Small intestine (tissue), 7 donors: Measurements from ENCODE around the gene HOATZ. TPM values are rescaled to one million over a fixed set of nuclear protein-coding genes. Genes with fewer than 3 reads are reported as not detected.

Source experiments
- DNase-seq, 2 donors: peaks; one replicate each; pipeline versions ENCODE4 v3.0.0 to v3.0.0-alpha.2; 2013
- FAIRE-seq: peaks from 2 replicates; lab custom pipeline; 2012; peaks lifted over from hg19 to GRCh38; lab: Jason Lieb, UNC
- H3K27ac ChIP-seq, 3 donors: one replicate each; pipeline ENCODE4 v1.5.1; 2013; ENCODE audit warnings: low read length in 2 of 3, mild to moderate bottlenecking in 2 of 3, control low read depth in 1 of 3, inconsistent platforms in 1 of 3, low read depth in 1 of 3, moderate library complexity in 1 of 3
- H3K27me3 ChIP-seq, 3 donors: one replicate each; pipeline ENCODE4 v1.6.1; 2013; ENCODE audit warnings: low read length in 3 of 3, inconsistent platforms in 1 of 3; ENCODE audit not compliant: control insufficient read depth in 3 of 3, insufficient read depth in 3 of 3
- H3K36me3 ChIP-seq, 3 donors: one replicate each; pipeline ENCODE4 v1.6.1; 2013; ENCODE audit warnings: low read length in 3 of 3, inconsistent platforms in 1 of 3, low read depth in 1 of 3, mild to moderate bottlenecking in 1 of 3, moderate library complexity in 1 of 3; ENCODE audit not compliant: control insufficient read depth in 3 of 3, insufficient read depth in 2 of 3
- H3K4me1 ChIP-seq, 3 donors: one replicate each; pipeline ENCODE4 v1.6.1; 2013; ENCODE audit warnings: low read length in 2 of 3, inconsistent platforms in 1 of 3, low read depth in 1 of 3, mild to moderate bottlenecking in 1 of 3, moderate library complexity in 1 of 3; ENCODE audit not compliant: control insufficient read depth in 3 of 3, insufficient read depth in 2 of 3
- H3K4me3 ChIP-seq, 3 donors: one replicate each; pipeline ENCODE4 v1.5.1; 2013; ENCODE audit warnings: low read length in 3 of 3, control low read depth in 1 of 3, inconsistent platforms in 1 of 3, low read depth in 1 of 3, mild to moderate bottlenecking in 1 of 3, moderate library complexity in 1 of 3
- H3K9me3 ChIP-seq, 2 donors: one replicate each; pipeline ENCODE4 v1.6.1; 2013; ENCODE audit warnings: low read depth in 1 of 2, low read length in 1 of 2; ENCODE audit not compliant: control insufficient read depth in 2 of 2, insufficient read depth in 1 of 2
- whole genome bisulfite sequencing, 3 donors: extraction: QIAGEN DNeasy Blood & Tissue Kit; methylation state at CpG; one replicate each; pipeline ENCODE4 v1.1.7; 2013; 5-methylcytosine and 5-hydroxymethylcytosine counted together
- polyA plus RNA-seq, 4 donors: library from polyadenylated mRNA; stranded (reverse) in 3 of 4; unstranded in 1 of 4; fragments of 200-250 nt in 3 of 4; fragments of 120-200 nt in 1 of 4; gene quantifications; one replicate each; pipeline versions ENCODE4 v1.2.1 to v1.2.3, GENCODE V29; 2013
- donor health status: healthy with polysubstance abuse.
- donor health status: control.
- donor health status: control.
- donor health status: Bipolar disorder and iron deficiency.
- donor health status: healthy.

Gene HOATZ
- polyA plus RNA-seq, 4 donors = 0.03 TPM; not detected in 3

- no peaks in the 10 kb centered on the region for H3K9me3 ChIP-seq
- H3K27ac ChIP-seq = no peak overlapping the region
- DNase-seq (no peak), FAIRE-seq (no peak)
- H3K4me1 ChIP-seq = peaks cover 0 to 4% (median 0%) of the 10 kb centered on the region in 3 donors
- H3K36me3 ChIP-seq = no peaks in the 10 kb centered on the region
- H3K27me3 ChIP-seq = peaks cover 0 to 30% (median 2%) of the 10 kb centered on the region in 3 donors
- 63 to 83% (median 69%) methylated on average over 6 of the region's 6 CpGs for WGBS, 3 donors
- H3K4me3 ChIP-seq = no peak overlapping the region
Observed at GRCh38 chr11:111535281-111535680, 20.7 kb downstream of the HOATZ start.

- no peaks in the 10 kb centered on the region for H3K9me3 ChIP-seq
- no peak for DNase-seq
- peaks cover 0 to 46% (median 4%) of the 10 kb centered on the region in 3 donors for H3K27me3 ChIP-seq
- H3K4me1 ChIP-seq = peaks cover 0 to 13% (median 0%) of the 10 kb centered on the region in 3 donors
- WGBS, 3 donors = 72 to 80% (median 74%) methylated on average over 3 of the region's 3 CpGs
- no peak for FAIRE-seq
- no peak overlapping the region for H3K4me3 ChIP-seq
- no peak overlapping the region for H3K27ac ChIP-seq
- H3K36me3 ChIP-seq = no peaks in the 10 kb centered on the region
Observed at GRCh38 chr11:111537336-111537860, 22.8 kb downstream of the HOATZ start.

GRCh38 chr11:111538407-111539114 is 24.0 kb downstream of the HOATZ start:
- Histone ChIP-seq H3K27ac (no peak overlapping the region), H3K4me3 (no peak overlapping the region), H3K36me3 (no peaks in the 10 kb centered on the region), H3K9me3 (no peaks in the 10 kb centered on the region), H3K27me3 (peaks cover 0 to 51% (median 4%) of the 10 kb centered on the region in 3 donors), H3K4me1 (peaks cover 0 to 13% (median 0%) of the 10 kb centered on the region in 3 donors)
- DNase-seq (no peak), FAIRE-seq (no peak)
- WGBS, 3 donors = 41 to 80% (median 75%) methylated on average over 1 of the region's 1 CpG

- WGBS, 3 donors = 77 to 83% (median 77%) methylated on average over 9 of the region's 9 CpGs
- Histone ChIP-seq H3K27ac (peak overlapping the region in 1 of 3 donors; percentile 9), H3K4me1 (peaks cover 0 to 13% (median 0%) of the 10 kb centered on the region in 3 donors), H3K4me3 (no peak overlapping the region), H3K27me3 (peaks cover 0 to 59% (median 4%) of the 10 kb centered on the region in 3 donors), H3K36me3 (peaks cover 0 to 2% (median 0%) of the 10 kb centered on the region in 3 donors), H3K9me3 (no peaks in the 10 kb centered on the region)
- DNase-seq = no peak
- FAIRE-seq = no peak
Observed at GRCh38 chr11:111539426-111540113, 25.0 kb downstream of the HOATZ start.

GRCh38 chr11:111540114-111540936 is 25.7 kb downstream of the HOATZ start, which contains the start of gene LAYN:
LAYN (plus strand) TSS chr11:111540720; CDS start chr11:111540844, 124 bp downstream.
- Histone ChIP-seq H3K36me3 (peaks cover 0 to 2% (median 0%) of the 10 kb centered on the region in 3 donors), H3K27ac (peak within 1 kb of the TSS in 1 of 3 donors; percentile 80), H3K27me3 (peaks cover 0 to 61% (median 4%) of the 10 kb centered on the region in 3 donors), H3K9me3 (no peaks in the 10 kb centered on the region), H3K4me1 (peaks cover 0 to 13% (median 0%) of the 10 kb centered on the region in 3 donors), H3K4me3 (peak within 1 kb of the TSS; percentile 9 to 48 (median 28))
- WGBS, 3 donors = 6 to 15% (median 7%) methylated on average over 38 to 70 of the region's 70 CpGs
- DNase-seq (peak in 1 of 2 donors; percentile 48), FAIRE-seq (no peak)

- DNase-seq (peak in 1 of 2 donors; percentile 21), FAIRE-seq (no peak)
- Histone ChIP-seq H3K4me3 (peak overlapping the region; percentile 9 to 48 (median 28)), H3K9me3 (no peaks in the 10 kb centered on the region), H3K36me3 (peaks cover 0 to 2% (median 0%) of the 10 kb centered on the region in 3 donors), H3K27ac (peak overlapping the region in 1 of 3 donors; percentile 80), H3K4me1 (peaks cover 0 to 13% (median 0%) of the 10 kb centered on the region in 3 donors), H3K27me3 (peaks cover 0 to 63% (median 4%) of the 10 kb centered on the region in 3 donors)
- WGBS, 3 donors = 1 to 2% (median 2%) methylated on average over 21 to 22 of the region's 22 CpGs
Observed at GRCh38 chr11:111540937-111541253, 26.3 kb downstream of the HOATZ start.

GRCh38 chr11:111541254-111542061 is 26.9 kb downstream of the HOATZ start:
- 6 to 11% (median 8%) methylated on average over 41 of the region's 41 CpGs for WGBS, 3 donors
- FAIRE-seq = no peak
- Histone ChIP-seq H3K36me3 (peaks cover 0 to 2% (median 0%) of the 10 kb centered on the region in 3 donors), H3K9me3 (no peaks in the 10 kb centered on the region), H3K27ac (peak overlapping the region in 1 of 3 donors; percentile 80), H3K27me3 (peaks cover 0 to 63% (median 4%) of the 10 kb centered on the region in 3 donors), H3K4me1 (peaks cover 0 to 13% (median 0%) of the 10 kb centered on the region in 3 donors), H3K4me3 (peak overlapping the region; percentile 9 to 48 (median 28))
- peak in 1 of 2 donors; percentile 30 for DNase-seq
